Activated CD4-positive, CD25-positive, alpha-beta regulatory T cell treated with anti-CD3 and anti-CD28 coated beads, Interleukin-2, amount 50 U/mL, for 16 hours (primary cell): Measurements from ENCODE around the gene FAM228A.
"Not testable (repeated sequence)": the region's sequence is repeated elsewhere in the genome, so short reads cannot be mapped to it uniquely, and the experiment has no call there.

Experiments
- DNase-seq: peaks from one replicate; pipeline ENCODE4 v3.0.0-alpha.2; 2020; ENCODE audit warnings: low read depth, low spot score

FAM228A gene

DNA sequence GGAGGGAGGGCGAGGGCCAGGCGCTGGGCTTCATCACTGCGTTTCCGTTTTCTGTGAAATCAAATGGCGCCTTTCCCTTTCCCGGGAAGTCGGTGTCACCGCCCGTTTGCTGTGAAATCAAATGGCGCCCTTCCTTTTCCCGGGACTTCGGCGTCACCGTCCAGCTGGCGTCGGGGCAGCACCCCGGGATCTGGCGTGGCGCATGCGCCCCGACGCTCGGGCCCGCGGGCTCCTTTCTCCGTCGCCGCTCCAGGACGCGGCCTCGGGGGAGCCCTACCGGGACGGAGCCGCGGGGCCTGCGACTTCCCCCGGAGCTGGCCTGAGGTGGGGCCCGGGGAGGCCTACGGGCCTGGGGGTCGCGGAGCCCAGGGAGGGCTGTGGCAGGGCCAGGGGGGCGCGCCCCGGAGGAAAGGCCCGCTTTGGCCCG is at the start of gene FAM228A:
Gene FAM228A (plus strand): TSS at position 203 of the 427 bp plus-strand sequence. CDS start 428 bp downstream, outside the sequence.
- no peak for DNase-seq

DNA sequence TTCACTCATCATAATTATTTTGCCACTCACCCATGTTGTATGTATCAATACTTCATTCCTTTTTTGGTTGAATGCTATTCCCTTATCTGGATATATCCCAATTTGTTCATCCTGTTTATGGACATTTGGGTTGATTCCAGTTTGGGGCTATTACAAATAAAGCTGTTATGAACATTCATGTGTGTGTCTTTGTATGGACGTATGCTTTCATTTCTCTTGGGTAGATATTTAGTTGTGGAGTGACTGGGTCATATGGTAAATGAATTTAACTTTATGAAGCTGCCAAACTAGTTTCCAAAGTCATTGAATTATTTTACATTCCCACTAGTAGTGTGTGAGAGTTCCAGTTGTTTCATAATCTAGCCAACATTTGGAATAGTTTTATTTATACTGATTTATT is 48.9 kb upstream of the FAM228A start:
- no peak for DNase-seq

DNA sequence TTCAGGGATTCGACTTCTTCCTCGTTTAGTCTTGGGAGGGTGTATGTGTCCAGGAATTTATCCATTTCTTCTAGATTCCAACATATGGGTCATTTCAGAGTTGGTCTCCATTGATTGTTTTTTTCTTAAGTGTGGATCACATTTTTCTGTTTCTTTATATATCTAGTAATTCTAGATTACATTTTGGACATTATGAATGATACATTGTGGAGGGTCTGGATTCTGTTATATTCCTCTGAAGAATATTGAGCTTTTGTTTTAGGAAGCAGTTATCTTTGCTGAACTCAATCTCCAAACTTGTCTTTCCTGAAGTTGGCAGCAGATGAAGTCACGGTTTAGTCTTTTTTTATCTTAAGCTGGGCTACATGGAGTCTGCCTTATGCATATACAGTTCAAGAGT is 42.3 kb upstream of the FAM228A start:
- no peak for DNase-seq

DNA sequence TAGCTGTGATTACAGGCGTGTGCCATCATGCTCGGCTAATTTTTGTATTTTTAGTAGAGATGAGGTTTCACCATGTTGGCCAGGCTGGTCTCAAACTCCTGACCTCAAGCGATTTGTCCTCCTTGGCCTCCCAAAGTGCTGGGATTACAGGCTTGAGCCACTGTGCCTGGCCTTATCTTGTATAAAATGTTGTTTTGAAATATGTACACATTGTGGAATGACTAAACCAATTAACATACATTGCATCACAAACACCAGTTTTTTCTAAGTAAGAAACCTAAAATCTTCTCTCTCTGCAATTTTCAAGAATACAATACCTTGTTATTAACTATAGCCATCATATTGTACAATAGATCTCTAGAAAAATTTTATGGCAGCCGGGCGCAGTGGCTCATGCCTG is 34.5 kb upstream of the FAM228A start:
- not testable (repeated sequence) for DNase-seq

DNA sequence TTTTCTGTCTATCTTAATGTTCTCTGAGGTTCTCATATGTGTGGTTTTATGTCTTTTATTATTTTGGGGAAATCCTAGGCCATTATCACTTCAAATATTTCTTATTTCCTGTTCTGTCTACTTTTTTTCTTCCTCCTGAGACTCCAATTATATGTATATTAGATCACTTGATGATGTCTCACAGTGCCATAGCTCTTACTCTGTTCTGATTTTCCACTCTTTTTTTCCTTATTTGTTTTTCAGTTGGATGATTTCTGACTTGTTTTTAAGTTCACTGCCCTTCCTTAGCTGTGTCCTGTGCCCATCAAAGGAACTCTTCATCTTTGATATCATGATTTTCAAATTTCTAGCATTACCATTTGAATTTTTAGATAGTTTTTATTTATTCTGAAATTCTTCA is 27.5 kb upstream of the FAM228A start:
- no peak for DNase-seq

GRCh38 chr2:24152413-24153197 is 22.2 kb upstream of the FAM228A start:
- no peak for DNase-seq

DNA sequence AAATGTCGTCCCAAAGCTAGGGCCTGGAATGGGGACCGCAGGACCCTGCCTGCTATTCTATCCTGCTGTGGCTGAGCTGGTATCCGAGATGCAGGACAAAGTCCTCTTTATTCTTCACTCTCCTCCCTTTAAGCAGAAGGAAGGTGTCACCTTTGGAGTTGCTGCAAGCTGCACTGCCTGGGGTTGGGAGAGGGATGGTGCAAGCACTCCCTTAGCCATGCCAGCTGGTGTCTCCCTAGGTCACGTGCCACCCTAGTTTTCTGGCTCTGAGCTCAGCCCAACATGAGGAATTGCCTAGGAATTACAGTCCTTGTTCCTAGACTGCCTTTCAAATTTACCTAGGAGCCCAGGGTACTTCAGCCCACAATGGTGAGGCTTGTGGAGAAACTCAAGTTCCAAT is 21.4 kb upstream of the FAM228A start:
- DNase-seq = no peak

GRCh38 chr2:24158131-24158530 is 16.7 kb upstream of the FAM228A start:
- no peak for DNase-seq

DNA sequence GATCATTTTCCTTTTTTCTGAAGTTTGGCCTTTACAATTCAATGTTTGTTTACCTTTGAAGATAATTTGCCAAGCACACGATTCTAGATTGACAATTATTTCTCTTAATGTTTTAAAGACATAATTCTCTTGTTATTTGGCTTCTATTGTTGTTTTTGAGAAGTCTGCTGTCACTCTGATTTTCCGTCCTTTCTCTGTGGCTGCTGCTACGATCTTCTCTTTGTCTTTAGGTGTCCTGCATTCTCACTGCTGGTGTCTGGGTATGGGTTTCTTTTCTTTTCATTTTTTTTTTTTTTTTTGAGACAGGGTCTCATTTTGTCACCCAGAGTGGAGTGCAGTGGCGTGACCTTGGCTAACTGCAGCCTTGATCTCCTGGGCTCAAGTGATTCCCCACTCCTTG is 15.1 kb upstream of the FAM228A start:
- no peak for DNase-seq

DNA sequence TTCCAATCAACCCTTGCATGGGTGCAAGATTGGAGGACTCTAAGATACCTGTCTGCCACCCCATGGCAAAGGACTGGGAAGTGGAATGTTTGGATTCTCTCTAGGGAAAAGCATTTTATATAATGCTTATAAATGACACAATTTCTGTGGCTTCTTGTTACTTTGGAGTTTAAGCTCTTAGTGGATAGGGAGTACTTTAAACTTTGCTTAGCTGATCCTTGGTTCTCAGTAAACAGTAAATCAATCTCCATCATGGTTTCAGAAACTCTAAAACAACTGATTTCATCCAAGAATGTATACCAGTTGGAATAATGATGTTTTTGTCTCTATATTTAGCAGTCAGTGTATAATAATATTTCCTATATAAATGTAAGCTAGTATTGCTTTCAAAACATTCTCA is 14.1 kb upstream of the FAM228A start:
- DNase-seq = no peak

- no peak for DNase-seq
Observed at GRCh38 chr2:24162494-24162893, 12.4 kb upstream of the FAM228A start.

DNA sequence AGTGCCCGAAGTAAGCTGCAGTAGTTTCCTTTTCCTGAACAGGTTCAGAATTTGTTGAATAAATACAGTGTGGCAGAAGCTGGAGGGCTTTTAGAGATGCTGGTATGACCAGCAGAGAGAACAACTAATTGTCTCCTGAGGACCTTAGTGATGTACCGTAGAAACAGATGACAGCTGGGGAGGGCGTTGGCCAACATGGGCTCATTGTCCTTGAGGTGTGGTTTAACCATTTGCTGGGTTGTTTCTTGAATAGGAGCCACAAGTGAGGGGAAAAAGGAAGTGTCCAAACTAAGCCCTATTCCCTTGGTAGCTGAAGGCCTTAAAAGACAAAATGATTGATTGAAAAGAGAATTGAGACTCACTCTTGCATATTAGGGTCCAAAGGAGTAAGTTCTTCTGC is 11.7 kb upstream of the FAM228A start:
- DNase-seq = no peak

DNA sequence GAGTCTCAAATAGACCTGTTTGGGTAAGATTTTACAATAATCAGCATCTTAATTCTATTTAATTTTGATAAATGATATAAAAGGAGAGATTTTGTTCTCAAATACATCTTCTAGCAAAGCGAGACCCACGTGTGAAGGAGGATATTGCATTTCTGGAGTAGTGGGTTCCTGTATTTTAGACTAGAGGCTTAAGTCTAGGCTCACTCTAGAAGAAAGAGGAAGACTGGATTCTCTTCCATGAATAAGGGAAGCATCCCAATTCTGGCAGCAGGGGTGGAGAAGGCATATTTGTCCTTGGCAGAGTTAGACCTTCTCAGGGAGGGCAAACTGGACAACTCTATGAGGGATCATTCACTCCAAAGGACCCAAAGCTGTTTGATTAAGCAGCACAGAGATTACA is 11.3 kb upstream of the FAM228A start:
- DNase-seq = no peak

DNA sequence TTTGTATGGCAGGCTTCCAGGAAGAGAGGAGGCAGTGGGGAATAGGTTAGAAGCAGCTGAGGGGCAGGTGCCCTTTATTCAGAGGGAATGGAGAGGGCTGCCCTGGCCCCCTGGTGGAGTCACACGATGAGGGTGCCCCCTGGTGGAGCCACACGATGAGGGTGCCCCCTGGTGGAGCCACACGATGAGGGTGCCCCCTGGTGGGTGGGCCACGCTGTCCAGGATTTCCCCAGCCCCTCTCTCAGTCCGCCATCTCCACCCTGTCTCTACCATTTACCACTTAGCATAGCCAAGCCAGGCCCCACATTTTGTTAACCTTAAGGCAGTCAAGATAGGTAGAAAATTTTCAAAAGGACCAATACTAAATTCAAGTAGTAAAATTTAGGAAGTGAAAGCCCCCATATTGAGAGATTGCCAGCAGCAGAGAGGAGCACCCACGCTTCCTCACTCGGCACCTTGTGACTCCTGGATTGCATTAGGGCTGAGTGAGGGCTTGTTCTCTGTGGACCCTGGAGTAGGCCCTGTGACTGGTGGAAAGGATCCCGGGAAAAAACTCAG is 10.4 kb upstream of the FAM228A start:
- DNase-seq = no peak

- DNase-seq = no peak
Observed at GRCh38 chr2:24169023-24169422, 5.8 kb upstream of the FAM228A start.

GRCh38 chr2:24175631-24176187 is 856 bp downstream of the FAM228A start:
- no peak for DNase-seq

DNA sequence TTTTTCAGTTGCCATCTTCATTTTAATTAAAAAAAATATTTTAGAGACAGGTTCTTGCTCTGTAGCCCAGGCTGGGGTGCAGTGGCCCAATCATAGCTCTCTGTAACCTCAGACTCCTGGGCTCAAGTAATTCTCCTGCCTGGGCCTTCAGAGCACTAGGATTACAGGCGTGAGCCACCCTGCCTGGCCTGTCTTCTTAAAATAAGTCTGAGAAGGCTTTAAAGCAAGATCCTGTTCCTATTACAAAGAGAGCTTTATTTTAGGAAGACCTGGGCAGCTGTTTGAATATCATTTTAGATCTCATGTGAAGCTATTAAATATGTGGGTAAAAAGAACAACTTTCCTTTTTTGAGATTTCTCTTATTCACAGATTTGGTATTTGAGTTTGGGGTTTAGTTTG is 1.5 kb downstream of the FAM228A start:
- no peak for DNase-seq

DNA sequence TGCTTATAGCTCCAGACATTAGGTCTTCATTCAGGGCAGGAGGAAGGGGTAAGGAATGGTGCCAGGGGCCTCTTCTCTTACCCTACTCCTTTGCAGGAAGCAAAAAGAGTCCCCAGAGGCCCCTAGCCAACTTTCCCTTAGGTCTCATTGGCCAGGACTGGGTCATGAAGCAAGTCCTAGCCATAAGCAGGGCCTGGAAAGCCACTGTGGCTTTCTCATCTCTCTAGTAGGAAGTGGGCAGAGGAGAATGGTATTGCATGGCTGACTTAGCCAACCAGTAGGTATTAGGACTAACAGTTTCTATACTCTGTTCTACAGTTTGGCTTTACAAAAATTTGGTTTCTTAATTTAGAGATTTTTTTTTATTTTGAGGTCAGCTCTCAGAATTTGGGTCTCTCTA is 4.8 kb downstream of the FAM228A start:
- DNase-seq = no peak

DNA sequence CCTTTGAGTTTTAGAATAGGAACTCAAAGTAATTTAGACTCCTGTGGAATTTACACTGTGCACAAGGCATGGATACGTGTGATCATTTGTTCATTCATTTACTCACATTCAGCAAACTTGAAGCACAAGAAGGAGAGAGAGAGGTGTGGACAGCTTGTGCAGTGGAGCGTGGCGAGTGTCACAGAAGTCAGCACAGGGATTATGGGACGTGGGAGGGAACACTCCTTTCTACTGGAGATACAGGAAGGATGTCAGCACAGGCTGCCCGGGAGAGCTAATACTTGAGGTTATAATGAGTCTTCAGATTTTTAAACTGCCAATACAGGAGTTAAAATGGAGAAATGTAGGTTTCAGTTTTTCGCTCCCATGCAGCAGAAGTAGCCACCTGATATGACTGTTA is 7.0 kb downstream of the FAM228A start:
- no peak for DNase-seq

GRCh38 chr2:24182507-24182906 is 7.7 kb downstream of the FAM228A start:
- DNase-seq = no peak

DNA sequence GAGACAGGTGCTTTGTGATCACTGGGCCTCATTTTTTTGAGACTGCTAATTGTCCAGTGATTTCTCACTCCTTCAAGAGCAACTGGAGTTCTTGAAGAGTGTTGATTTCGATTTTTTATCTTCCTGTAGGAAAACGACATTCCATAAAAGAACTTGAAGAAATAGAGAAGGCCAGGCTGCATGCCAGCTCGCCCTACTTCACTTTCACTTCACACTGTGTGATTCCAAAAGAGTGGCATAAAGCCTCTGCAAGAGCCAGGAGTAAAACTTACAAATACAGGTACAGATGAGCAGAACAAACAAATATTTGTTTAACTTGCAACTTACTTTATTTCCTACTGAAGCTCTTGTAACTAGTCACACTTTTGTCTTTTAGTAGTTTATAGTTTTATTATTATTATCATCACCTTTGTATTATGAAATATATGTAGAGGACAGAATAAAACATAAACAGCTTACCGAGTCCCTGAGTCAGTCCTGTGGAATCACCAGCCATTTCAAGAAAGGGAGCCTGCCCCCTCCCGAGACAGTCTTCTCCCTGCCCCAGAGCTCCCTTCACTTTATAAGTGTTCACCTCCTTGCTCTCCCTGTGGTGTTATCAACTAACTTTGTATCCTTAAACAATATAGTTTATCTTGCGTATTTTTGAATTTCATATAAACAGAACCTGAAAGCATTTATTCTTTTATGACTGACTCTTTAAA is 8.7 kb downstream of the FAM228A start:
- no peak for DNase-seq

DNA sequence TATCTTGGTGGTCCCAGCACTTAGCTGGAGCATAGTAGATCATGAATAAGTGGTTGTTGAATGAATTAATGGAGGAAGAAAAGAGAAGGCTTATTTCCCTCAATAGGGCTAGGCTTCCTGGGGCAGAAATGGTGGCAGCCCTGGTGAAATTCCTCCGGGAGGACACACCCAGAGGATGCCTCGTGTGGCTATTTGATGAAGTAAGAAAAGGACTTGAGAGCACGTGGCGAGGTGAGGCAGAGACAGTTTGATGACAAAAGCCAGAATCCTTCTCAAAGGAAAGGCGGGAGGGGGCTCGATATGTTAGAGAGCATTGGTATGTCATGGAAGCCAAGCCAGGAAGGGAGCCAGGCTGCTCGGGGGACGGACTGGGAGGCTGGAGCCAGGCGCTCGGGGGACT is 14.7 kb downstream of the FAM228A start:
- DNase-seq = no peak

DNA sequence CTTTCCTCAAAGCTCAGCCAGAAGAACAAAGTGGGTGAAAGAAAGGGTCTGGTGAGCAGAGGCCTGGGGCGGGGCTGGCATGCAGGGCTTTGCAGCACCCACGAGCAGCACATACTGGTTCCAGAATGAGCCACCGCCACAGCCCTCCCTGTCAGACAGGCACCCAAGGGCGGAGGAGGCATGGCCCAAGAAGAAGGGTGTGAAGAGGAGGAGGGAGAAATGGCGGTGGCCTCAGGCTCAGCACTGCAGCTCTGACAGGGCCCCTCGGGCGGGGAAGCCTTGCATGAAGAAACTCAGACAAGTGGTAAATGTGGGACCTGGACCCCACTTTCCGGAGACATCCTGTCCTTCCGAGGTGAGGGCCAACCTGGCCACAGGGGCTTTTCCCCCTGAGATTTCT is 15.7 kb downstream of the FAM228A start:
- no peak for DNase-seq
